Gastroesophageal sphincter (tissue), 4 donors: ENCODE results near the gene CSNK1E. TPM values are rescaled to one million over a fixed set of nuclear protein-coding genes. Genes with fewer than 3 reads are reported as not detected.

Source experiments
- ATAC-seq: fragments of 150-250 bp; one replicate; pipeline ENCODE4 v1.9.1; 2016; ENCODE audit warnings: mild to moderate bottlenecking, moderate library complexity
- H3K27ac ChIP-seq, 4 donors: fragments of 200-600 bp; sonication (generic) in 3 of 4; 1 replicate in 3 of 4; 2 replicates in 1 of 4; pipeline ENCODE4 v1.5.1; 2016 to 2019
- H3K27me3 ChIP-seq: fragments of 200-600 bp; sonication (generic); one replicate; pipeline ENCODE4 v1.5.1; 2019
- H3K36me3 ChIP-seq, 2 donors: fragments of 200-600 bp; sonication (generic); one replicate each; pipeline ENCODE4 v1.5.1; 2019; ENCODE audit warnings: control low read depth in 1 of 2
- H3K4me1 ChIP-seq, 3 donors: fragments of 200-600 bp; sonication (generic); 1 replicate in 2 of 3; 2 replicates in 1 of 3; pipeline ENCODE4 v1.5.1; 2016 to 2019; ENCODE audit warnings: control low read depth in 2 of 3
- H3K4me3 ChIP-seq, 2 donors: fragments of 200-600 bp; sonication (generic); one replicate each; pipeline ENCODE4 v1.5.1; 2019; ENCODE audit warnings: mild to moderate bottlenecking in 1 of 2, moderate library complexity in 1 of 2
- H3K9me3 ChIP-seq, 3 donors: fragments of 200-600 bp; sonication (generic); one replicate each; pipeline ENCODE4 v1.5.1; 2017 to 2019; ENCODE audit warnings: control low read depth in 2 of 3
- CTCF ChIP-seq, 4 experiments: fragments of 200-600 bp in 2 of 4; fragments of 450-650 bp in 2 of 4; sonication (generic) in 1 of 4; IDR thresholded peaks; one replicate each; pipeline ENCODE4 v1.5.1; 2017 to 2019; ENCODE audit warnings: antibody characterized with exemption in 4 of 4, mild to moderate bottlenecking in 2 of 4, moderate library complexity in 2 of 4
- EP300 ChIP-seq: sonication (generic); formaldehyde crosslinking; IDR thresholded peaks from one replicate; pipeline ENCODE4 v1.6.1; 2017; ENCODE audit warnings: antibody characterized with exemption, mild to moderate bottlenecking
- POLR2A ChIP-seq, 2 donors: fragments of 450-650 bp; IDR thresholded peaks; one replicate each; pipeline ENCODE4 v1.6.1; 2017; ENCODE audit warnings: antibody characterized with exemption in 2 of 2, mild to moderate bottlenecking in 2 of 2, moderate library complexity in 1 of 2
- POLR2AphosphoS5 ChIP-seq: sonication (generic); formaldehyde crosslinking; IDR thresholded peaks from one replicate; pipeline ENCODE4 v1.6.1; 2017; ENCODE audit warnings: antibody characterized with exemption
- WGBS, 2 donors: methylation state at CpG; one replicate each; pipeline ENCODE4 v1.1.5; 2018; ENCODE audit warnings: low coverage in 1 of 2; 5-methylcytosine and 5-hydroxymethylcytosine counted together
- total RNA-seq, 4 donors: library from RNA; depleted of rRNA; stranded (reverse); fragments of >200 nt; gene quantifications; one replicate each; pipeline ENCODE4 v1.1.0, GENCODE V29; 2016

The CSNK1E gene
- total RNA-seq, 4 donors from 2014 or later: 70.3 to 90.3 (median 80.0) TPM

- no CpG with 5 or more reads among the region's 3 CpGs for WGBS, 2 donors
- TF ChIP-seq CTCF (IDR thresholded peaks at IDR 0.05) (no peak), EP300 (no peak)
- Histone ChIP-seq H3K27me3 (no peaks in the 10 kb centered on the region), H3K9me3 (no peaks in the 10 kb centered on the region), H3K4me1 (peaks cover 0 to 67% (median 34%) of the 10 kb centered on the region in 3 donors), H3K4me3 (no peak overlapping the region), H3K27ac (peak overlapping the region in 1 of 4 donors; percentile 65), H3K36me3 (peaks cover 0 to 35% of the 10 kb centered on the region in 2 donors)
- no peak for ATAC-seq
Measured at GRCh38 chr22:38249301-38249700, 67.9 kb downstream of the CSNK1E start.

- WGBS, 2 donors: 98 to 100% methylated on average over 2 to 6 of the region's 6 CpGs
- H3K4me1 ChIP-seq: peaks cover 0 to 68% (median 36%) of the 10 kb centered on the region in 3 donors
Measured at GRCh38 chr22:38248280-38248679, 69.0 kb downstream of the CSNK1E start.

GRCh38 chr22:38247713-38248112 is 69.5 kb downstream of the CSNK1E start:
- no peak for TF ChIP-seq EP300
- WGBS, 2 donors: no CpG with 5 or more reads among the region's 12 CpGs
- Histone ChIP-seq H3K9me3 (no peaks in the 10 kb centered on the region), H3K36me3 (peaks cover 0 to 49% of the 10 kb centered on the region in 2 donors), H3K4me1 (peaks cover 0 to 74% (median 40%) of the 10 kb centered on the region in 3 donors), H3K27me3 (no peaks in the 10 kb centered on the region), H3K4me3 (no peak overlapping the region), H3K27ac (peak overlapping the region in 2 of 4 donors; percentile 72 to 73)
- ATAC-seq: no peak

More at GRCh38 chr22:38248280-38248679, 69.0 kb downstream of the CSNK1E start:
- Histone ChIP-seq H3K4me3 (no peak overlapping the region), H3K27ac (peak overlapping the region in 2 of 4 donors; percentile 72 to 73), H3K9me3 (no peaks in the 10 kb centered on the region), H3K36me3 (peaks cover 0 to 45% of the 10 kb centered on the region in 2 donors), H3K27me3 (no peaks in the 10 kb centered on the region)
- TF ChIP-seq POLR2A (IDR thresholded peaks at IDR 0.05) (no peak), EP300 (no peak)
- ATAC-seq: no peak

GRCh38 chr22:38246692-38247091 is 70.5 kb downstream of the CSNK1E start:
- peak; percentile 73 for ATAC-seq
- WGBS, 2 donors: 18% methylated on average over 5 of the region's 5 CpGs; no CpG with 5 or more reads in 1 of the 2 donors

GRCh38 chr22:38246046-38246658 is 71.1 kb downstream of the CSNK1E start:
- Histone ChIP-seq H3K27me3 (no peaks in the 10 kb centered on the region), H3K9me3 (no peaks in the 10 kb centered on the region), H3K4me1 (peaks cover 0 to 69% (median 33%) of the 10 kb centered on the region in 3 donors), H3K36me3 (peaks cover 0 to 49% of the 10 kb centered on the region in 2 donors), H3K27ac (peak overlapping the region in 3 of 4 donors; percentile 71 to 73 (median 72)), H3K4me3 (no peak overlapping the region)
- ATAC-seq: no peak
- TF ChIP-seq EP300 (no peak), CTCF (IDR thresholded peaks at IDR 0.05) (no peak), POLR2AphosphoS5 (no peak), POLR2A (IDR thresholded peaks at IDR 0.05) (no peak)
- 67 to 92% methylated on average over 1 to 2 of the region's 19 CpGs for WGBS, 2 donors

More at GRCh38 chr22:38246692-38247091, 70.5 kb downstream of the CSNK1E start:
- Histone ChIP-seq H3K27ac (peak overlapping the region in 3 of 4 donors; percentile 71 to 73 (median 72)), H3K9me3 (no peaks in the 10 kb centered on the region), H3K36me3 (peaks cover 0 to 49% of the 10 kb centered on the region in 2 donors), H3K27me3 (no peaks in the 10 kb centered on the region), H3K4me1 (peaks cover 0 to 71% (median 39%) of the 10 kb centered on the region in 3 donors), H3K4me3 (no peak overlapping the region)
- TF ChIP-seq EP300 (no peak), CTCF (IDR thresholded peaks at IDR 0.05) (no peak), POLR2A (IDR thresholded peaks at IDR 0.05) (no peak), POLR2AphosphoS5 (no peak)

GRCh38 chr22:38244106-38244505 is 73.1 kb downstream of the CSNK1E start:
- ATAC-seq: no peak
- WGBS, 2 donors: 71 to 100% methylated on average over 1 to 4 of the region's 4 CpGs

More at GRCh38 chr22:38244106-38244505, 73.1 kb downstream of the CSNK1E start:
- no peak overlapping the region for H3K4me3 ChIP-seq
- H3K27me3 ChIP-seq: no peaks in the 10 kb centered on the region
- peak overlapping the region in 1 of 4 donors; percentile 55 for H3K27ac ChIP-seq
- no peak for TF ChIP-seq POLR2AphosphoS5
- TF ChIP-seq POLR2A (IDR thresholded peaks at IDR 0.05): no peak
- TF ChIP-seq EP300: no peak
- no peak for TF ChIP-seq CTCF (IDR thresholded peaks at IDR 0.05)
- H3K4me1 ChIP-seq: peaks cover 0 to 73% (median 31%) of the 10 kb centered on the region in 3 donors
- no peaks in the 10 kb centered on the region for H3K9me3 ChIP-seq
- H3K36me3 ChIP-seq: peaks cover 0 to 49% of the 10 kb centered on the region in 2 donors
